Right lobe of liver (tissue), 4 donors: ENCODE results near the gene IL31RA.

Experiments
- POLR2A ChIP-seq: fragments of 450-650 bp; IDR thresholded peaks from one replicate; pipeline ENCODE4 v1.6.1; 2017; ENCODE audit warnings: antibody characterized with exemption, mild to moderate bottlenecking
- TF ChIP-seq, protein P1 (sequence below), 4 donors: fragments of 200-600 bp in 3 of 4; fragments of 450-650 bp in 1 of 4; IDR thresholded peaks; one replicate each; pipeline versions ENCODE4 v1.5.1 to v1.8.0; 2016 to 2022; ENCODE audit warnings: antibody characterized with exemption in 4 of 4, mild to moderate bottlenecking in 2 of 4
- donor health status: DM: no; HTN: no; CAD: no.
- donor health status: DM: no; HTN: no; CAD: no.
- donor health status: DM: no; HTN: yes; CAD: no.

DNA sequence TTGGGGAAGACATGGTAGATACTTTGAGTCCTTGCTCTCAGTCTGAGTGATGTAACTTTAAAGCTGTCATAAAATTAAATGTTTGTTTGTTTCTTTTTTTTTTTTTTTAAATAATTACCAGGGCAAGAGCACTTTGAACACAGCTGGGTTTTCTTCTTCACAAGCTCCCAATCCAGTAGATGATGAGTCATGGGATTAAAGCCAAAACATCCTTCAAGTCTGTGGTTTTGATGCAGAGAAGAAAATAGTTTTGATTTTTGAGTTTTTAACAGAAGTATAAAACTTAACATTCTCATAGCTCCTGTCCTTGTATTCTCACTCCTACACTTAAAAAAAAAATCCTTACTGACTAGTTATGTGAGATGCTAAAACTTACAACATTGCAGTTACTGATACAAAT is 34.8 kb upstream of the IL31RA start:
- TF ChIP-seq, protein P1, sequence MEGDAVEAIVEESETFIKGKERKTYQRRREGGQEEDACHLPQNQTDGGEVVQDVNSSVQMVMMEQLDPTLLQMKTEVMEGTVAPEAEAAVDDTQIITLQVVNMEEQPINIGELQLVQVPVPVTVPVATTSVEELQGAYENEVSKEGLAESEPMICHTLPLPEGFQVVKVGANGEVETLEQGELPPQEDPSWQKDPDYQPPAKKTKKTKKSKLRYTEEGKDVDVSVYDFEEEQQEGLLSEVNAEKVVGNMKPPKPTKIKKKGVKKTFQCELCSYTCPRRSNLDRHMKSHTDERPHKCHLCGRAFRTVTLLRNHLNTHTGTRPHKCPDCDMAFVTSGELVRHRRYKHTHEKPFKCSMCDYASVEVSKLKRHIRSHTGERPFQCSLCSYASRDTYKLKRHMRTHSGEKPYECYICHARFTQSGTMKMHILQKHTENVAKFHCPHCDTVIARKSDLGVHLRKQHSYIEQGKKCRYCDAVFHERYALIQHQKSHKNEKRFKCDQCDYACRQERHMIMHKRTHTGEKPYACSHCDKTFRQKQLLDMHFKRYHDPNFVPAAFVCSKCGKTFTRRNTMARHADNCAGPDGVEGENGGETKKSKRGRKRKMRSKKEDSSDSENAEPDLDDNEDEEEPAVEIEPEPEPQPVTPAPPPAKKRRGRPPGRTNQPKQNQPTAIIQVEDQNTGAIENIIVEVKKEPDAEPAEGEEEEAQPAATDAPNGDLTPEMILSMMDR (IDR thresholded peaks at IDR 0.05) = no peak
- TF ChIP-seq POLR2A = no peak
